ENCODE results near the gene PID1.

The PID1 gene

DNA sequence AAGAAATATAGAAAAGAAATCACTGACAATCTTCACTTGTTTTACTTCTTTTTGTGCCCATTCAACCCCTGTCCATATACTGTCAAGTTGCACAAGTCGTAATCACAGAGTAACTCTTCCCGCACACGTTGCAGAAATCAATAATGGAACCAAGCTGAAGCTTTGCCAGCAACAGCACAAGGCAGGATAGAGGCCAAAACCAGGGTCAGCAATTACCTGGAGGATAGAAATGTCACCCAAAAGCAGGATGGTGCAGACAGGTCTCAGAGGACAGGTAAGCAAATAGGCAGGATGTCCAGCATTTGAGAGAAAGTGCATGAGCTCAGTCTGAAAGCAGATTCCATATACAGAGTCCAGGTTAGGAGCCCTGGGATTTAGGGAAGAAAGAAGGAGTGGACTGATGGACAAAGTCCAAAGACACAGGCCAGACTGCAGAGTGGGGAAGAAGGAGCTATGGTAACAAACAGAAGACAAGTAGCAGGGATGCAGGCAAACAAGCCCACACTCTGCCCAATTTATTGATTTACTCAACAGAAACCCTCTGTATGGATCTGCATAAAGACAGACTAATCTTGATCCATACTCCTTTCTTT is 52.7 kb downstream of the PID1 start:
- TF ChIP-seq, protein P1, sequence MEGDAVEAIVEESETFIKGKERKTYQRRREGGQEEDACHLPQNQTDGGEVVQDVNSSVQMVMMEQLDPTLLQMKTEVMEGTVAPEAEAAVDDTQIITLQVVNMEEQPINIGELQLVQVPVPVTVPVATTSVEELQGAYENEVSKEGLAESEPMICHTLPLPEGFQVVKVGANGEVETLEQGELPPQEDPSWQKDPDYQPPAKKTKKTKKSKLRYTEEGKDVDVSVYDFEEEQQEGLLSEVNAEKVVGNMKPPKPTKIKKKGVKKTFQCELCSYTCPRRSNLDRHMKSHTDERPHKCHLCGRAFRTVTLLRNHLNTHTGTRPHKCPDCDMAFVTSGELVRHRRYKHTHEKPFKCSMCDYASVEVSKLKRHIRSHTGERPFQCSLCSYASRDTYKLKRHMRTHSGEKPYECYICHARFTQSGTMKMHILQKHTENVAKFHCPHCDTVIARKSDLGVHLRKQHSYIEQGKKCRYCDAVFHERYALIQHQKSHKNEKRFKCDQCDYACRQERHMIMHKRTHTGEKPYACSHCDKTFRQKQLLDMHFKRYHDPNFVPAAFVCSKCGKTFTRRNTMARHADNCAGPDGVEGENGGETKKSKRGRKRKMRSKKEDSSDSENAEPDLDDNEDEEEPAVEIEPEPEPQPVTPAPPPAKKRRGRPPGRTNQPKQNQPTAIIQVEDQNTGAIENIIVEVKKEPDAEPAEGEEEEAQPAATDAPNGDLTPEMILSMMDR (IDR thresholded peaks at IDR 0.05; ENCODE audit: borderline replicate concordance, control extremely low read depth, extremely low read depth, insufficient read depth, missing control alignments) = no peak
- DNase-seq (ENCODE audit: low spot score) = no peak
- in situ Hi-C loops (cut with MboI; ENCODE audit: low sequenced_read_pairs, unreplicated experiment) = no loop called here

DNA sequence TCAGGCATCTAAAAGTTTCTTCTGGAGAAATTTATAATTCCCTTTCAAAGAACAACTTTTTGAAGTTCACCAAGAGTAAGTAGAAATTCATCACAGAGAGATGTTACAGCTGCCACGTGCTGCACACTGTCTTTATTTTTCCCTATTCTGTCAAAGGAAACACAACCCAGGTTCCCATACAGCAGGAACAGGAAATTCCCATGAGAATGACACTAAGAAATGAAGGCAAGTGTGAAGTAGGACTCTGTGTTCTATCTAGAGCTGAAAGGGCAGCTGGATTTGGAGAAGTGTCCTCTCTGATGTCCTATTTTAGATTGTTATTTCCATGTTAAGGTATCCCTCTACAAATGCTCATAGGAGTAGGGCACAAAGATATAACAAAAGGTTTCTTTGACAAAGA is 58.8 kb downstream of the PID1 start:
- DNase-seq (ENCODE audit: low spot score) = no peak
- TF ChIP-seq, protein P1 (IDR thresholded peaks at IDR 0.05; ENCODE audit: borderline replicate concordance, control extremely low read depth, extremely low read depth, insufficient read depth, missing control alignments) = no peak
- in situ Hi-C loops (cut with MboI; ENCODE audit: low sequenced_read_pairs, unreplicated experiment) = no loop called here

DNA sequence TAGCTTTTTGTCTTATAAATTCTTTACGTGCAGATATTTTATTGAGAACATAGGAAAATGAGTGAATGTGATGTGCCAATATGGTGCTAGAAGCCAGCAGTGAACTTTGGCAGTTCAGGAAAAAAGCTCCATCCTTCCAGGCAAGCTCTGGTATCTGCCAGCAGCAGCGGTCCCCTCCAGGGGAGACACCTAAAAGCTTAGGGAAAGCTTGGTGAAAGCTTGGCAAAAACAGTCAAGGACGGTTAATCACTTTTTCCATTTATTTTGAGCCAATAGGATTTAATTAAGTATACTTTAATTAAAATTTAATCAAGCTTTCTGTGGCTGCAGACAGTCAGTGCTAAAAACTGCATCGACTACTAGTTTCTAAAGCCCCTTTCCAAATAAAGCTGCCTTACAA is 60.4 kb downstream of the PID1 start:
- DNase-seq (ENCODE audit: low spot score) = no peak
- in situ Hi-C loops (cut with MboI; ENCODE audit: low sequenced_read_pairs, unreplicated experiment) = no loop called here
- TF ChIP-seq, protein P1 (IDR thresholded peaks at IDR 0.05; ENCODE audit: borderline replicate concordance, control extremely low read depth, extremely low read depth, insufficient read depth, missing control alignments) = no peak

DNA sequence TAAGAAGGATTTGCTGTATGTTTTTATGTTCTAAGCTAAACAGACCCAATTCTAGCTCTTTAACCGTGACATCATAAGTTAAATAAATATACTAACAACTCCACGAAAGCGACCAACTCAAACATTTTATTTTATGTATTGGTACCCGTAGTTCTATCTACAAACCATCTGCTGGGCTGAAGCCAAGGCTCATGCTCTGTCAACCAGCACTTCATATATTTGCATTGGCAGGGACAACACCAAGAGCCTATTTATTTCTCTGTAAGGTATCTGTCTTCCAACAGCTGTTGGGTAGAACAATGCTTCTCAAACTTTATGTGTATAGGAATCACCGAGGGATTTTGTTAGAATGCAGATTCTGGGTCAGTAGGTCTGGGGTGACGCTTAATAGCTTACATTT is 64.5 kb downstream of the PID1 start:
- TF ChIP-seq, protein P1 (IDR thresholded peaks at IDR 0.05; ENCODE audit: borderline replicate concordance, control extremely low read depth, extremely low read depth, insufficient read depth, missing control alignments) = no peak
- in situ Hi-C loops (cut with MboI; ENCODE audit: low sequenced_read_pairs, unreplicated experiment) = no loop called here
- no peak for DNase-seq (ENCODE audit: low spot score)

DNA sequence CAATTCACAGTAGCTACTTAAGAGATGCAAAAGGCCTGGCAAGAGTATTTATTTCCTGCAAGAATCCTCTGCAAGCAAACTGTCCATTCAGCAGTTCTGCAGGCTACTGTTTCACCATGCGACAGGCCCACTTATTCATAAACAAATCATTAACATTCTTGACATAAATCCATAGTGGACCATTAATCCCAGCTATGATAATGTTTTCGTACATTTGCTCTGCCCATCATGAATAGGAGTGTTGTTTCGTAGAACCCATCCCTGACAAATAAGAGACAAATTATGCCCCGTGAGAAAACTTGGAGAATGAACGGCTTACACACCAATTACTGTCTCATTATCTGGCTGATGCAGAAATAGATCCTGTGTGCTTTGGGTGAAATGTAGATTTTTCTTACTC is 65.4 kb downstream of the PID1 start:
- TF ChIP-seq, protein P1 (IDR thresholded peaks at IDR 0.05; ENCODE audit: borderline replicate concordance, control extremely low read depth, extremely low read depth, insufficient read depth, missing control alignments) = no peak
- in situ Hi-C loops (cut with MboI; ENCODE audit: low sequenced_read_pairs, unreplicated experiment) = no loop called here
- no peak for DNase-seq (ENCODE audit: low spot score)

DNA sequence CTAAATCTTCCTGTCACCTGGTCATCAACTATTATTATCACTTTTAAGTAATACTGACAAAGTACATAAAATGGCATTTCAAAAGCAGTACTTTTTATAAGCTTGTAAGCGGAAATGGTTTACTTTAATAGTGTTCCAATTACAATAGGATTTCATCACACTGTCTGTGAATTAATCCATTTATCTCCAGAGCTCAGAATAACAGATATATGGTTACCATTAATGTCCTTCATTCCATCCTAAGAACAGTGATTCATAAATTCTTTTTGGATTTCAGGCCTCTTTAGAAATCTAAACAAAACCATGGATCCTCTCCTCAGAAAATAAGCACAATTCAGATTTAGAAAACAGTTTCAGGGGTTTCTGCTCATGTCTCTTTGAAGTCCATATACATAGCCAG is 68.4 kb downstream of the PID1 start:
- no peak for DNase-seq (ENCODE audit: low spot score)
- in situ Hi-C loops (cut with MboI; ENCODE audit: low sequenced_read_pairs, unreplicated experiment) = no loop called here
- TF ChIP-seq, protein P1 (IDR thresholded peaks at IDR 0.05; ENCODE audit: borderline replicate concordance, control extremely low read depth, extremely low read depth, insufficient read depth, missing control alignments) = no peak
